Gastrocnemius medialis (tissue), 4 donors: ENCODE data around the gene COL21A1.

Experiments
- CTCF ChIP-seq, 5 experiments: fragments of 450-650 bp in 3 of 5; fragments of 200-600 bp in 2 of 5; sonication (generic) in 2 of 5; IDR thresholded peaks in 4 of 5; conservative IDR thresholded peaks in 1 of 5; 1 replicate in 4 of 5; 2 replicates in 1 of 5; pipeline ENCODE4 v1.5.1; 2016 to 2019; ENCODE audit warnings: antibody characterized with exemption in 5 of 5, mild to moderate bottlenecking in 3 of 5, moderate library complexity in 3 of 5
- POLR2A ChIP-seq, 2 donors: fragments of 450-650 bp; IDR thresholded peaks; one replicate each; pipeline ENCODE4 v1.6.1; 2017; ENCODE audit warnings: antibody characterized with exemption in 2 of 2, mild to moderate bottlenecking in 2 of 2, moderate library complexity in 2 of 2

GRCh38 chr6:56282391-56282790, 35.0 kb upstream of the COL21A1 start:
- TF ChIP-seq CTCF (IDR thresholded peaks at IDR 0.05 in 4 of 5, conservative IDR thresholded peaks at IDR 0.05 in 1 of 5) = no peak
- no peak for TF ChIP-seq POLR2A (IDR thresholded peaks at IDR 0.05)
